K562 (cell line): ENCODE results near the gene PRRC2A. TPM values are rescaled to one million over a fixed set of nuclear protein-coding genes. Genes with fewer than 3 reads are reported as not detected.

Experiments
- ATAC-seq: fragments of 200-7000 bp; cut with Tn5 transposase; 3 replicates; pipeline ENCODE4 v1.9.1; 2020; ENCODE audit warnings: moderate library complexity
- BruUV-seq: library from RNA; stranded (reverse); fragments of 400-500 nt; replicated peaks from 2 replicates; lab custom pipeline; 2021; lab: Mats Ljungman, UMichigan
- CTCF ChIA-PET: fragments of 300-600 bp; formaldehyde crosslinking; extraction: SDS; loops from one replicate; lab custom pipeline; 2021; ENCODE audit warnings: low intra/inter-chr PET ratio; lab: Yijun Ruan, JAX
- POLR2A ChIA-PET: fragments of 300-600, 350-650 bp; sonication (Branson Sonifier 250); formaldehyde crosslinking; extraction: SDS; loops from one replicate; lab custom pipeline; 2021; ENCODE audit warnings: antibody characterized with exemption, inconsistent platforms; lab: Yijun Ruan, JAX
- DNase-seq, 4 experiments: peaks; one replicate each; pipeline versions ENCODE4 v3.0.0 to v3.0.0-alpha.2; 2011 to 2018; ENCODE audit warnings: low spot score in 3 of 4, mixed read lengths in 3 of 4; ENCODE audit errors: extremely low read depth in 1 of 4
- FAIRE-seq: peaks from 2 replicates; lab custom pipeline; 2011; peaks lifted over from hg19 to GRCh38; lab: Jason Lieb, UNC
- H2AFZ ChIP-seq: 2 replicates; pipeline ENCODE4 v1.6.0; 2011; ENCODE audit warnings: low read depth, low read length, control low read depth, inconsistent platforms
- H3K27ac ChIP-seq: fragments of 200-600 bp; 3 replicates; pipeline ENCODE4 v1.8.0; 2011; ENCODE audit warnings: low read depth, mild to moderate bottlenecking, control low read depth, inconsistent platforms, low read length, moderate library complexity, mixed read lengths; ENCODE audit errors: extremely low read depth
- H3K27me3 ChIP-seq, 2 experiments: fragments of 300-600 bp in 1 of 2; 2 replicates in 1 of 2; 3 replicates in 1 of 2; pipeline versions ENCODE4 v1.6.0 to v1.8.0; 2011; ENCODE audit warnings: inconsistent platforms in 2 of 2, low read length in 2 of 2, mild to moderate bottlenecking in 1 of 2, mixed read lengths in 1 of 2, moderate library complexity in 1 of 2; ENCODE audit not compliant: control insufficient read depth in 2 of 2, insufficient read depth in 2 of 2
- H3K36me3 ChIP-seq: fragments of 300-600 bp; 3 replicates; pipeline ENCODE4 v1.8.0; 2011; ENCODE audit warnings: mild to moderate bottlenecking, low read length, inconsistent platforms; ENCODE audit not compliant: control insufficient read depth, insufficient read depth
- H3K4me1 ChIP-seq, 2 experiments: fragments of 200-600 bp in 1 of 2; replicated peaks in 1 of 2; 2 replicates in 1 of 2; 3 replicates in 1 of 2; pipeline versions ENCODE4 v1.5.1 to v1.8.0; 2011; ENCODE audit warnings: inconsistent platforms in 2 of 2, low read length in 2 of 2, mild to moderate bottlenecking in 1 of 2, mixed read lengths in 1 of 2, moderate library complexity in 1 of 2; ENCODE audit not compliant: control insufficient read depth in 2 of 2, insufficient read depth in 2 of 2
- H3K4me2 ChIP-seq: 2 replicates; pipeline ENCODE4 v1.6.1; 2011; ENCODE audit warnings: low read length, control low read depth, inconsistent platforms, mixed read lengths; ENCODE audit not compliant: insufficient read depth
- H3K4me3 ChIP-seq: fragments of 200-600 bp; sonication (generic), shearing (Covaris generic); 2 replicates; pipeline ENCODE4 v1.5.1; 2016; ENCODE audit warnings: control low read depth, inconsistent platforms
- H3K79me2 ChIP-seq: fragments of 200-600 bp; 3 replicates; pipeline ENCODE4 v1.8.0; 2011; ENCODE audit warnings: low read length, inconsistent platforms; ENCODE audit not compliant: control insufficient read depth, insufficient read depth
- H3K9ac ChIP-seq, 2 experiments: 2 replicates each; pipeline versions ENCODE4 v1.6.0 to v1.6.1; 2011; ENCODE audit warnings: low read depth in 2 of 2, low read length in 2 of 2, control low read depth in 1 of 2, inconsistent platforms in 1 of 2, mild to moderate bottlenecking in 1 of 2, mixed read lengths in 1 of 2; ENCODE audit not compliant: insufficient read depth in 1 of 2
- H3K9me1 ChIP-seq: one replicate; pipeline ENCODE4 v1.6.0; 2011; ENCODE audit warnings: inconsistent platforms, mild to moderate bottlenecking, low read length, moderate library complexity; ENCODE audit not compliant: control insufficient read depth, insufficient read depth
- H3K9me3 ChIP-seq: replicated peaks from 2 replicates; pipeline ENCODE4 v1.5.1; 2011; ENCODE audit warnings: low read depth, low read length, inconsistent platforms; ENCODE audit not compliant: control insufficient read depth, insufficient read depth
- H4K20me1 ChIP-seq: replicated peaks from 2 replicates; pipeline ENCODE4 v1.6.1; 2011; ENCODE audit warnings: low read length, inconsistent platforms, mixed read lengths; ENCODE audit not compliant: control insufficient read depth, insufficient read depth
- ATF4 ChIP-seq: fragments of 450-650 bp; formaldehyde crosslinking; IDR thresholded peaks from 2 replicates; pipeline ENCODE4 v1.4.0; 2022; ENCODE audit warnings: mild to moderate bottlenecking, moderate library complexity
- CTBP1 ChIP-seq: fragments of 450-650 bp; IDR thresholded peaks from 2 replicates; pipeline ENCODE4 v1.6.1; 2016; ENCODE audit warnings: borderline replicate concordance
- DMBX1 ChIP-seq: fragments of 250-450 bp; sonication (Bioruptor Pico); IDR thresholded peaks from 2 replicates; pipeline ENCODE4 v1.8.0; 2022; ENCODE audit warnings: inconsistent platforms, mild to moderate bottlenecking, moderate library complexity, borderline replicate concordance
- ESRRA ChIP-seq: fragments of 450-650 bp; IDR thresholded peaks from 2 replicates; pipeline ENCODE4 v1.6.1; 2014; ENCODE audit warnings: low read depth, mild to moderate bottlenecking, moderate library complexity, borderline replicate concordance
- FOSL1 ChIP-seq: fragments of 200-800 bp; sonication (Bioruptor generic); conservative IDR thresholded peaks from 2 replicates; pipeline ENCODE4 v1.6.1; 2016; ENCODE audit warnings: missing genetic modification characterization, missing compliant biosample characterization
- HDAC1 ChIP-seq, 2 experiments: fragments of 450-650 bp; IDR thresholded peaks; 2 replicates each; pipeline ENCODE4 v1.6.1; 2016 to 2017; ENCODE audit warnings: inconsistent platforms in 1 of 2, mild to moderate bottlenecking in 1 of 2, moderate library complexity in 1 of 2
- HNRNPH1 ChIP-seq: fragments of 200-400 bp; formaldehyde crosslinking; optimal IDR thresholded peaks from 2 replicates; pipeline ENCODE3; 2017; ENCODE audit warnings: low read depth, mild to moderate bottlenecking, low read length, moderate library complexity
- KDM1A ChIP-seq, 2 experiments: fragments of 450-650 bp; IDR thresholded peaks; 2 replicates each; pipeline ENCODE4 v1.6.1; 2016; ENCODE audit warnings: mild to moderate bottlenecking in 2 of 2
- MAX ChIP-seq: sonication (generic); formaldehyde crosslinking; IDR thresholded peaks from 2 replicates; pipeline ENCODE4 v1.9.0; 2022; ENCODE audit warnings: mild to moderate bottlenecking, missing genetic modification reagents
- MCM7 ChIP-seq, 2 experiments: fragments of 450-650 bp; IDR thresholded peaks; 2 replicates each; pipeline ENCODE4 v1.6.1; 2016 to 2018
- MECOM ChIP-seq: fragments of 250-450 bp; sonication (Bioruptor Pico); IDR thresholded peaks from 2 replicates; pipeline ENCODE4 v1.8.0; 2022; ENCODE audit warnings: inconsistent platforms
- MTA3 ChIP-seq: fragments of 450-650 bp; formaldehyde crosslinking; IDR thresholded peaks from 2 replicates; pipeline ENCODE4 v1.6.1; 2017; ENCODE audit warnings: mild to moderate bottlenecking, borderline replicate concordance
- SMAD4 ChIP-seq: fragments of 250-450 bp; sonication (Bioruptor Pico); conservative IDR thresholded peaks from 2 replicates; pipeline ENCODE4 v1.8.0; 2021; ENCODE audit warnings: inconsistent platforms, mild to moderate bottlenecking, moderate library complexity
- SMARCE1 ChIP-seq: fragments of 450-650 bp; IDR thresholded peaks from 2 replicates; pipeline ENCODE4 v1.7.1; 2016; ENCODE audit warnings: mild to moderate bottlenecking
- TEAD1 ChIP-seq, 2 experiments: fragments of 450-650 bp in 1 of 2; sonication (generic) in 1 of 2; formaldehyde crosslinking; IDR thresholded peaks; 2 replicates each; pipeline versions ENCODE4 v1.4.0 to v1.8.0; 2020 to 2022; ENCODE audit warnings: mild to moderate bottlenecking in 2 of 2, missing genetic modification reagents in 1 of 2
- TEAD4 ChIP-seq, 2 experiments: sonication (generic) in 1 of 2; formaldehyde crosslinking in 1 of 2; IDR thresholded peaks; 2 replicates each; pipeline versions ENCODE4 v1.6.1 to v1.8.0; 2012 to 2022; ENCODE audit warnings: borderline replicate concordance in 1 of 2, inconsistent platforms in 1 of 2, low read length in 1 of 2, mild to moderate bottlenecking in 1 of 2, missing genetic modification reagents in 1 of 2
- ZEB2 ChIP-seq: fragments of 450-650 bp; IDR thresholded peaks from 2 replicates; pipeline ENCODE4 v1.6.1; 2016
- ZNF695 ChIP-seq: fragments of 450-650 bp; formaldehyde crosslinking; IDR thresholded peaks from 2 replicates; pipeline ENCODE4 v1.4.0; 2020; ENCODE audit warnings: mild to moderate bottlenecking, moderate library complexity
- WGBS: fragments of 100-300 bp; shearing (Covaris generic); methylation state at CpG from one replicate; pipeline ENCODE4 v1.1.6; 2016; ENCODE audit warnings: low coverage, mixed read lengths; ENCODE audit not compliant: insufficient coverage; ENCODE audit errors: missing lambda C conversion rate; 5-methylcytosine and 5-hydroxymethylcytosine counted together
- in situ Hi-C: fragments of 300-500 bp; cut with MboI; formaldehyde crosslinking; loops from 4 replicates; pipeline ENCODE4 v1.15.0; 2018; ENCODE audit warnings: inconsistent platforms, mixed read lengths
- intact Hi-C: fragments of 100-400 bp; cut with micrococcal nuclease; formaldehyde crosslinking; loops from 2 replicates; pipeline ENCODE4 v1.14.2; 2022
- polyA plus RNA-seq, 8 experiments: library from polyadenylated mRNA; depleted of rRNA in 4 of 8; stranded (reverse) in 5 of 8; unstranded in 3 of 8; fragments of >200 nt; fragmentation: Nextera tagmentation in 2 of 8; fragmentation: Illumina TruSeq in 1 of 8; extraction: Ambion mirVana in 2 of 8; extraction: Trizol in 1 of 8; gene quantifications; 2 replicates each; pipeline versions ENCODE4 v1.2.1 to v1.2.3, GENCODE V29; 2011 to 2014; ENCODE audit warnings: inconsistent platforms in 1 of 8, missing spikeins in 1 of 8
- total RNA-seq, 7 experiments: library from RNA; depleted of rRNA in 6 of 7; stranded (reverse); fragments of >200 nt in 6 of 7; fragmentation: Illumina TruSeq in 2 of 7; extraction: Trizol in 2 of 7; gene quantifications; 2 replicates each; pipeline versions ENCODE4 v1.2.1 to v1.2.3, GENCODE V29; 2011 to 2021; ENCODE audit warnings: low replicate concordance in 1 of 7
- TF ChIP-seq, protein P1 (sequence below): fragments of 450-650 bp; formaldehyde crosslinking; IDR thresholded peaks from 2 replicates; pipeline ENCODE4 v1.4.0; 2020; ENCODE audit warnings: mild to moderate bottlenecking, moderate library complexity
- TF ChIP-seq, protein P2 (sequence below), 2 experiments: fragments of 450-650 bp in 1 of 2; sonication (generic) in 1 of 2; formaldehyde crosslinking; conservative IDR thresholded peaks; 2 replicates each; pipeline versions ENCODE4 v1.4.0 to v1.8.1; 2020 to 2022; ENCODE audit warnings: mild to moderate bottlenecking in 1 of 2, missing genetic modification reagents in 1 of 2

The PRRC2A gene
- total and polyA plus RNA-seq, 9 of the 15 experiments (the other 6 are each of a cell fraction or from before 2014, with no cell fraction given) = 1.0 to 332 (median 63.0) TPM

DNA sequence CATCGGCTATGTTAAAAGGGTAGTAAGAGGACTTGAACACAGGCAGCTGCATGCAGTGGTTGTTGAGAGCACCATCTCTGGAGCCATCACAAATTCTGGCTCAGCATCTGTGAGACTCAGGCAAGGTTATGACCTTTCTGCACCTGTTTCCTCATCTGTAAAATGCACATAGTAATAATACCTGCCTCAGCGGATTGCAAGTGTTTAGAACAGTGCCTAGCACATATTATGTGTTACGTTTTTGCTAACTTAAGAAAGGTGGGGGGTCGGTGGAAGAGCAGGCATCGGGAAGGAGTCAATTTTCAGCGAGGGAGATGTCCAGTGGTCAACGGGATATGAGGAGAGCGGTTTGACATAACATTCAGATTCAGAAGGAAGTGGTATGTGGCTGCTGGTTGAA lies 57.4 kb downstream of the PRRC2A start:
- Histone ChIP-seq H3K4me1 (peaks cover 9 to 15% of the 10 kb centered on the region in 2 experiments), H3K27ac (no peak overlapping the region), H3K9me1 (no peaks in the 10 kb centered on the region), H3K9ac (peak overlapping the region in 1 of 2 experiments; percentile 0; a peak in 1 of 4 replicates), H3K4me3 (no peak overlapping the region), H3K4me2 (no peak overlapping the region; the same call in 1 of the 2 replicates), H3K36me3 (peaks cover 12% of the 10 kb centered on the region), H3K9me3 (no peaks in the 10 kb centered on the region), H3K27me3 (no peaks in the 10 kb centered on the region), H3K79me2 (no peaks in the 10 kb centered on the region), H2AFZ (peak overlapping the region; percentile 16; the same call in 1 of the 2 replicates), H4K20me1 (no peaks in the 10 kb centered on the region)
- CTCF ChIA-PET = no interaction called here
- ATAC-seq (no peak), DNase-seq (no peak), FAIRE-seq (no peak)
- BruUV-seq = no TSS peak
- 12% methylated on average over 8 of the region's 8 CpGs for WGBS
- in situ Hi-C loops = no loop called here
- intact Hi-C loops = no loop called here
- POLR2A ChIA-PET = interaction anchor here (0.6 to 3.6 kb wide), 15 partner anchors 8 to 522 kb away, joined by 3 to 33 read pairs (median 4); partner anchors contain the start of genes BAG6, C6orf47, CSNK2B and GPANK1
- peak; percentile 50; the same call in 1 of the 2 replicates for TF ChIP-seq CTBP1
- TF ChIP-seq, protein P1, sequence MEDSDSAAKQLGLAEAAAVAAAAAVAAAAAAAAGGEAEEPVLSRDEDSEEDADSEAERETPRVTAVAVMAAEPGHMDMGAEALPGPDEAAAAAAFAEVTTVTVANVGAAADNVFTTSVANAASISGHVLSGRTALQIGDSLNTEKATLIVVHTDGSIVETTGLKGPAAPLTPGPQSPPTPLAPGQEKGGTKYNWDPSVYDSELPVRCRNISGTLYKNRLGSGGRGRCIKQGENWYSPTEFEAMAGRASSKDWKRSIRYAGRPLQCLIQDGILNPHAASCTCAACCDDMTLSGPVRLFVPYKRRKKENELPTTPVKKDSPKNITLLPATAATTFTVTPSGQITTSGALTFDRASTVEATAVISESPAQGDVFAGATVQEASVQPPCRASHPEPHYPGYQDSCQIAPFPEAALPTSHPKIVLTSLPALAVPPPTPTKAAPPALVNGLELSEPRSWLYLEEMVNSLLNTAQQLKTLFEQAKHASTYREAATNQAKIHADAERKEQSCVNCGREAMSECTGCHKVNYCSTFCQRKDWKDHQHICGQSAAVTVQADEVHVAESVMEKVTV (CRISPR knock-in tag) = no peak
- TF ChIP-seq MAX (CRISPR knock-in tag) = 0 out of 2 replicates have a peak, but pooled peaks have one; percentile 34
- TF ChIP-seq SMAD4 (CRISPR knock-in tag) = no peak
- no peak for TF ChIP-seq MECOM (CRISPR knock-in tag)
- TF ChIP-seq, protein P2, sequence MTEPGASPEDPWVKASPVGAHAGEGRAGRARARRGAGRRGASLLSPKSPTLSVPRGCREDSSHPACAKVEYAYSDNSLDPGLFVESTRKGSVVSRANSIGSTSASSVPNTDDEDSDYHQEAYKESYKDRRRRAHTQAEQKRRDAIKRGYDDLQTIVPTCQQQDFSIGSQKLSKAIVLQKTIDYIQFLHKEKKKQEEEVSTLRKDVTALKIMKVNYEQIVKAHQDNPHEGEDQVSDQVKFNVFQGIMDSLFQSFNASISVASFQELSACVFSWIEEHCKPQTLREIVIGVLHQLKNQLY (CRISPR knock-in tag; conservative IDR thresholded peaks at IDR 0.05) = 0 out of 4 replicates have a peak, but pooled peaks of 1 of the 2 experiments have one; percentile 38
- TF ChIP-seq ESRRA = 0 out of 2 replicates have a peak, but pooled peaks have one; percentile 30
- TF ChIP-seq KDM1A (IDR thresholded peaks at IDR 0.05) = peak; percentile 46 to 48; a peak in 2 of 4 replicates
- 0 out of 4 replicates have a peak, but pooled peaks have one; percentile 19 to 42 for TF ChIP-seq MCM7 (IDR thresholded peaks at IDR 0.05)
- no peak for TF ChIP-seq ATF4 (CRISPR knock-in tag)
- TF ChIP-seq ZNF695 (CRISPR knock-in tag) = 0 out of 2 replicates have a peak, but pooled peaks have one; percentile 68
- no peak for TF ChIP-seq FOSL1
- peak in 1 of 2 experiments; percentile 33; a peak in 1 of 4 replicates for TF ChIP-seq HDAC1 (IDR thresholded peaks at IDR 0.05)
- 0 out of 2 replicates have a peak, but pooled peaks have one; percentile 13 for TF ChIP-seq ZEB2
- TF ChIP-seq TEAD4 (IDR thresholded peaks at IDR 0.05; ENCODE audit: low read length) = no peak
- 0 out of 2 replicates have a peak, but pooled peaks have one; percentile 56 for TF ChIP-seq TEAD4 (CRISPR knock-in tag; IDR thresholded peaks at IDR 0.05; ENCODE audit: borderline replicate concordance)
- TF ChIP-seq SMARCE1 = no peak
- 0 out of 2 replicates have a peak, but pooled peaks have one; percentile 32 for TF ChIP-seq MTA3
- TF ChIP-seq HNRNPH1 = no peak
- TF ChIP-seq TEAD1 (CRISPR knock-in tag; IDR thresholded peaks at IDR 0.05) = peak in 1 of 2 experiments; percentile 55; a peak in 1 of 4 replicates
- TF ChIP-seq DMBX1 (CRISPR knock-in tag) = no peak
